ENCODE measurements around the gene AKT3. TPM values are rescaled to one million over a fixed set of nuclear protein-coding genes. Genes with fewer than 3 reads are reported as not detected.

Gene AKT3
- total and polyA plus RNA-seq, 8 donors, result 5.5 to 100 (median 13.8) TPM

DNA sequence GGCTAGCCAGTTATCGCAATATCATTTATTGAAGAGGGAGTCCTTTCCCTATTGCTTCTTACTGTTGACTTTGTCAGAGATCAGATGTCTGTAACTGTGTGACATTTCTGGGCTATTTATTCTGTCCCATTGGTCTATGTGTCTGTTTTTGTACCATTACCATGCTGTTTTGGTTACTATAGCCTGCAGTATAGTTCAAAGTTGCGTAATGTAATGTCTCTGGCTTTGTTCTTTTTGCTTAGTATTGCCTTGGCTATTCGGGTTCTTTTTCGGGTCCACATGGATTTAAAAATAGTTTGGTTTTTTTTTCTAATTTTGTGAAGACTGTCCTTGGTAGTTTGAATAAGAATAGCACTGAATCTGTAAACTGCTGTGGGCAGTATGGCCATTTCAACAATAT, 320.5 kb downstream of the AKT3 start:
- H3K27ac ChIP-seq, result no peak overlapping the region
- no peak overlapping the region for H3K4me3 ChIP-seq
- WGBS, 5 donors, result 80 to 99% (median 97%) methylated on average over 4 of the region's 4 CpGs
- TF ChIP-seq POLR2A (IDR thresholded peaks at IDR 0.05), result no peak
- no peak for TF ChIP-seq CTCF (IDR thresholded peaks at IDR 0.05)
- TF ChIP-seq EP300 (IDR thresholded peaks at IDR 0.05), result no peak
- no peak for TF ChIP-seq POLR2AphosphoS5 (IDR thresholded peaks at IDR 0.05)
- peaks cover 0 to 4% (median under 1%) of the 10 kb centered on the region in 4 donors for H3K4me1 ChIP-seq
- no peaks in the 10 kb centered on the region for H3K27me3 ChIP-seq
- DNase-seq, result no peak
- no peaks in the 10 kb centered on the region for H3K9me3 ChIP-seq
- intact Hi-C loops (cut with DNase I; ENCODE audit: low total_unique reads), result no loop called here
- peaks cover 0 to under 1% (median 0%) of the 10 kb centered on the region in 4 donors for H3K36me3 ChIP-seq

- 96 to 100% (median 100%) methylated on average over 2 of the region's 2 CpGs for WGBS, 5 donors
- H3K27ac ChIP-seq, result no peak overlapping the region
- peaks cover 0 to 8% (median 3%) of the 10 kb centered on the region in 4 donors for H3K36me3 ChIP-seq
- H3K4me3 ChIP-seq, result no peak overlapping the region
- intact Hi-C loops (cut with DNase I; ENCODE audit: low total_unique reads), result no loop called here
- no peaks in the 10 kb centered on the region for H3K27me3 ChIP-seq
- no peaks in the 10 kb centered on the region for H3K9me3 ChIP-seq
- DNase-seq, result no peak
- H3K4me1 ChIP-seq, result peaks cover 0 to 6% (median 2%) of the 10 kb centered on the region in 4 donors
- no peak for TF ChIP-seq EP300 (IDR thresholded peaks at IDR 0.05)
- no peak for TF ChIP-seq POLR2A (IDR thresholded peaks at IDR 0.05)
- TF ChIP-seq POLR2AphosphoS5 (IDR thresholded peaks at IDR 0.05), result no peak
- no peak for TF ChIP-seq CTCF (IDR thresholded peaks at IDR 0.05)
These were observed 321.5 kb downstream of the AKT3 start for GRCh38 chr1:243528459-243529121.

GRCh38 chr1:243526180-243526579, 323.9 kb downstream of the AKT3 start:
- DNase-seq, result no peak
- Histone ChIP-seq H3K27ac (no peak overlapping the region), H3K9me3 (no peaks in the 10 kb centered on the region), H3K36me3 (peaks cover 0 to 8% (median 3%) of the 10 kb centered on the region in 4 donors), H3K4me3 (no peak overlapping the region), H3K27me3 (no peaks in the 10 kb centered on the region), H3K4me1 (peaks cover 0 to 6% (median 2%) of the 10 kb centered on the region in 4 donors)
- intact Hi-C loops (cut with DNase I; ENCODE audit: low total_unique reads), result no loop called here
- no peak for TF ChIP-seq CTCF (IDR thresholded peaks at IDR 0.05)
- WGBS, 5 donors, result 93 to 98% (median 94%) methylated on average over 7 of the region's 7 CpGs

GRCh38 chr1:243525085-243525487, 325.0 kb downstream of the AKT3 start:
- no peaks in the 10 kb centered on the region for H3K9me3 ChIP-seq
- peaks cover 0 to 6% (median 2%) of the 10 kb centered on the region in 4 donors for H3K4me1 ChIP-seq
- TF ChIP-seq EP300 (IDR thresholded peaks at IDR 0.05) (no peak), POLR2AphosphoS5 (IDR thresholded peaks at IDR 0.05) (no peak), CTCF (IDR thresholded peaks at IDR 0.05) (no peak), POLR2A (IDR thresholded peaks at IDR 0.05) (no peak)
- H3K27me3 ChIP-seq, result no peaks in the 10 kb centered on the region
- peaks cover 0 to 8% (median 3%) of the 10 kb centered on the region in 4 donors for H3K36me3 ChIP-seq
- intact Hi-C loops (cut with DNase I; ENCODE audit: low total_unique reads), result no loop called here
- no peak for DNase-seq
- WGBS, 5 donors, result 64 to 78% (median 73%) methylated on average over 2 of the region's 2 CpGs
- no peak overlapping the region for H3K4me3 ChIP-seq
- H3K27ac ChIP-seq, result no peak overlapping the region
